Measurements from ENCODE around the gene NEURL1B. TPM values are rescaled to one million over a fixed set of nuclear protein-coding genes. Genes with fewer than 3 reads are reported as not detected.
"Not testable (repeated sequence)": the region's sequence is repeated elsewhere in the genome, so short reads cannot be mapped to it uniquely, and the experiment has no call there.

The NEURL1B gene
- total RNA-seq, 1 experiment from 2014 or later = 14.6 TPM

DNA sequence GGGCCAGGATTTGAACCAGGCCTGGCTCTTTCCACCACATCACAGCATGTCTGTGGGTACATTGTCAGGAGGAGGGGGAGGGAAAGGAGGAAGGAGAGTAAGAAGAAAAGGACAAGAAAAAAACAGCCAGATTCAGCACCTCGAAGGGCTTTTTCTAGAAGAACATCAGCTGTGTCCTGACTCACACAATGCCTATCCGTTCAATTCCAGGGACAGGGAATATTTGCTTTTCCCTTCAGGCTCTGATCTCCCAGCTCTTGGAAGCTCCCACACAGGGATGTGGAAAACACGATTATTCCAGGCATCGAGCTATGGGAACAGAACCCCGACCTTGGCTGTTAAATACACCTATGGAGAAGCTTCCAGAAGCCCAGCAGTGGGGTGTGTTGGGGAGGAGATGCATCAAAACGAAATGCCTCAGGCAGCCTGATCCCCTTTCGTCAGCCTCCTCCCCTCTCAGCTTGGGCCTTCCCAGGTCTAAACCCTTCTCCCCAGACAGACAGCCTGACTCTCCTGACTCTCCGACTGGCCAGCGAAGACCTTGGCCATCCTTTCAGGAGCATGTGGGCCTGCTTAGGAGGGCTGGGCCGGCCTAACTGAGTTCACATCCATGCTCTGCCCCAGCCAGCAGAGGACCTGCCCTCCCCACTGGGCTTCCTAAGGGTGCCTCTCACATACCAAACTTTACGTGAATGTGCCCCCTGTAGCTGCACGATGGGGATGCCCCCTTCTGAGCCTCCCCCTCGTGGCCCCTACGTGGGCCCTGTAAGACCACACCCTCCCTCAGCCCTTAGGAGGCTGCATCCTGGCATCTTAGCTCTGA, 54.4 kb downstream of the NEURL1B start:
- DNase-seq (ENCODE audit: low read depth) = no peak

- DNase-seq (ENCODE audit: low read depth) = no peak
These were observed 55.2 kb downstream of the NEURL1B start for GRCh38 chr5:172696171-172696849.

DNA sequence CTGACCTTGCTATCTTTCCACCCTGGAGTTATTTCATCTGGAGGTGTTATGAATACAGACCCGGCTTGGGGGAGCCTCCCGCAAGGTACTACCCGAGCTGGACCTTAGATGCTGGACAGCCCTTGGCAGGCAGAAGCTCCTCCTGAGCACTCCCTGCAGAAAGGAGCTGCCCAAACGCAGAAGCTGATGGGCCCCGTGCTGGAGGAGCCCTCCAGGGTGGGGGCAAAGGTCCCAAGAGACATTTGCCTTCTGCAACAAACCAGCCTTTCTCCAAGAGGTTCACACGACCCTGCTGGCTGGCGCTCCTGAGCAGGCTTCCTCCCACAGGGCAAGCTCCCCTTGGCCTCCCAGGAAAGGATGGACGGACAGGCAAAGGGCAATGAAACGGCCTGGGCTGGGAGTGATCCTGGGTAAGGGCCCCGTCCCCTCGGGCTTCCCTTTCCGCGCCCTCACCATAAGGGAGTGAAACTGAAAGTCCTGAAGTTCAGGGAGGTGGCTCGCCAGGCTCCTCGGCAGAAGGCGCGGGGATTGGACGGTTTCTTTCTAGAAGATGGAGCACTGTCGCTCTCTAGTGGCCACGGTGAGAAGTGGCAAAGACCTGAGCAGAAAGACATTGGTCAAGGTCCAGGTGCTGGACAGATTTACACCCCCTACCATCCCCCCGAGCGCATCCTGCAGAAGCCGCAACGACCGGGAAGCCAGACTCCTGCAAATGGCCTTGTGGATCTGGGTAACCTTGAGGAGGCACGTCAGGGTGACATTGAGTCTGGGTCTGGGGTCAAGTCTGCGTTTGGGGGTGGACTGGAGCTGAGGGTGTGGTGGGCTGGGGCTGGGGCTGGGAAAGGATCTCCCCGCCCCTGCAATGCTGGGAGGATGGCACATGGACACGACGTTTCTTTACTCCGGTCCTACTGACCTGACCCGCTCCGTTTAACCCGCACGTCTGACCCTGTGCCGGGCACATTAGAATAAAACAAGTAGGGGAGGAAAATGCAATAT, 56.4 kb downstream of the NEURL1B start:
- DNase-seq (ENCODE audit: low read depth) = peak; percentile 81

DNA sequence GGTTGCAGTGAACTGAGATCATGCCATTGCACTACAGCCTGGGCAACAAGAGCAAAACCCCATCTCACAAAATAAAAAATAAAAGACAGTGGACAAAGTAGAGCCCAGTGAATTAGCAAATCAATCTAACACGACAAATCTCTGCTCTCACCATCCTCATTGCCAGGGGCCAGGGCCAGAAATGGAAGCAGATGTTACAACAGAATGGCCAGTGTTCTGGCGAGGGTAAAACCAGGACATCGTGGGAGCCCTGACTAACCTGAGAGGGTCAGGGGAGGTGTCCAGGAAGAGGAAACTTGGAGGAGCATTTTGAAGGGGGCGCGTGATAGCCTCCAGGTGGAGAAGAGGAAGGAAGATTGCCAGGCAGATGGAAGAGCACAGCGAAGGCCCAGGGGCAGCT, 58.4 kb downstream of the NEURL1B start:
- DNase-seq (ENCODE audit: low read depth) = no peak

DNA sequence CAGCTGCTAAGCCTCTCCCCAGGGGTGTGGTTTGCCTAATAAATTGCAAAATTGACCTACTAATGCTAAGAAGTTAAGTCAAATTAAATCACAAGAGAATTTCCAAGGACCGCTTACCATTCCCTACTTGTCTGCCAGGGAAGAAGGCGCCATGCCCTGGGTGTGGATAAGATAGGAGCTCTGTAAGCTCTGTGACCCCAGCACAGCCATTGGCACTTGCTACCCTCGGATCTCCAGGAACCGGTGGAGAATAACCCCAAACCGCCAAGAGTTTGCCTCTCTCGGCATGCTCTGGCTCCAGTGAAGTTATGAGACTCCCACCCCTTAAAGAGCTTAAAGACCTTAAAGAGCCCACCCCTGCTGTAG, 58.9 kb downstream of the NEURL1B start:
- no peak for DNase-seq (ENCODE audit: low read depth)

- no peak for DNase-seq (ENCODE audit: low read depth)
These were observed 59.6 kb downstream of the NEURL1B start for GRCh38 chr5:172700365-172701290.

DNA sequence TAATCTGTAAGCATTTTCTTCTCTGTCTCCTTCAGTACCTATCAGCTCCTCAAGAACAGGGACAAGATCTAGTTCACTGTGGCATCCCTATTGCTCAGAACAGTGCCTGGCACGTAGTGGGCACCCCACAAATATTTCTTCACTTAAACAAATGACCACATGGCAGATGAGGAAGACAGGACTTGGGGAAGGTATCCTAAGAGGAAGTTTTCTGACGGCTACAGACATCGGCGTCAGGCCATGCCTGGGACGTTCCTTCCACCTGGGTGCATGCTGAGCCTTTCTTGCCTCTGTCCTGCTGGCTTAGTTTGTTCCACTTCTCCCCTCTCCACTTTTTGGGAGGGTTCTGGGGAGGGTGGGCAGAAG, 60.2 kb downstream of the NEURL1B start:
- DNase-seq (ENCODE audit: low read depth) = no peak

- DNase-seq (ENCODE audit: low read depth) = no peak
These were observed 62.9 kb downstream of the NEURL1B start for GRCh38 chr5:172703952-172704351.

- DNase-seq (ENCODE audit: low read depth) = no peak
These were observed 64.6 kb downstream of the NEURL1B start for GRCh38 chr5:172705576-172706084.

DNA sequence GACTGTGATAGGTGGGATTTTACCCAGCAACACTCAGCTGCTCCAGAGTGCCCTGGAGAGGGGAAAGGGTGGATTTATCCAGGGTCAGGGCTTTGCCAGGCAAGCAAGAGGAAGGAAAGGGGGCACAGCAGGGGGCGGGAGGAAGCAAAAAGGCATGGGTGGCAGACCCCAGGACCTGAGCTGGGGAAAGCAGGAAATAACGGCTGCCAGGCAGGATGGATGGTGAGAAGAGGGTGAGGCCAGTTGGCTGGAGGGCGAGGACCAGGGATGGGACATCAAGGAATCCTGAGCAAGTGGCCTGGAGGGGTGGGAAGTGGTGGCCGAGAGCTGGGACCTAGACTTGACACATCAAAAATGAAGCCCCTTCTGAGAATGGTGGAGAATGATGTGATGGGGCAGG, 65.7 kb downstream of the NEURL1B start:
- DNase-seq (ENCODE audit: low read depth) = no peak

- peak; percentile 61 for DNase-seq (ENCODE audit: low read depth)
These were observed 66.5 kb downstream of the NEURL1B start for GRCh38 chr5:172707285-172708182.

- DNase-seq (ENCODE audit: low read depth) = no peak
These were observed 67.1 kb downstream of the NEURL1B start for GRCh38 chr5:172708183-172708505.

DNA sequence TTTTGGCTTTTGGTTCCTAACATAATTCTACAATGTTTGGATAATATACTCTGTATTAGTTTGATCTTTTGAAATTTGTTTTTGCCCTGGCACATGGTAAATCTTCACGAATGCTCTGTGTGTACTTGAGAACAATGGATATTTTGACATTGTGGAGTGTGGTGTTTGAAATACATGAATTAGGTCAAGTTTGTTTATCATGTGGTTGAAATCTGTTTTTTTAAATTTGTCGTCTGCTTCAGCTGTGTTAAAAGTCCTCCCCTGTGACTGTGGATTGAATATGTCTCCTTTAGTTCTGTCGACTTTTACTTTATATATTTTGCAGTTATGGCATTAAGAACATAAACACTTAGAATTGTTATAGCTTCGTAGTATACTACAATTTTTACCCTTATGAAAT, 69.6 kb downstream of the NEURL1B start:
- no peak for DNase-seq (ENCODE audit: low read depth)

GRCh38 chr5:172711321-172711861, 70.3 kb downstream of the NEURL1B start:
- not testable (repeated sequence) for DNase-seq (ENCODE audit: low read depth)

DNA sequence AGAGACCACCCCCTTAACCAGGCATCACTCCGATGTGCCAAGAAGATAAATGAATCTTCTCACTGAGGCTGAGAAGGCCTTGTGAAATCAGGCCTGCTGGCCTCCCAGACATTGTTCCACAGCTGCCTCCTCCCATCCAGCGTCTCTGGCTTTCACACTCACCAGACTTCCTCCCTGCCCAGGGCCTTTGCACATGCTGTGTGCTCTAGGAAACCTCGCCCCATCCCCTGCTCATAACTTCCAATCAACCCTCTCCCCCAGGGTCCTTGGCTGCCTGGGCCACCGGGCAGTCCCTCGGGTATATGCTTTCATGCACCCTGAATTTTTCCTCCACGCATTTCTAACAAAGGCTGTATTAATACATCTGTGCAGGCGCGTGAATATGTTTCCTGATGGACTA, 71.5 kb downstream of the NEURL1B start:
- DNase-seq (ENCODE audit: low read depth) = no peak

DNA sequence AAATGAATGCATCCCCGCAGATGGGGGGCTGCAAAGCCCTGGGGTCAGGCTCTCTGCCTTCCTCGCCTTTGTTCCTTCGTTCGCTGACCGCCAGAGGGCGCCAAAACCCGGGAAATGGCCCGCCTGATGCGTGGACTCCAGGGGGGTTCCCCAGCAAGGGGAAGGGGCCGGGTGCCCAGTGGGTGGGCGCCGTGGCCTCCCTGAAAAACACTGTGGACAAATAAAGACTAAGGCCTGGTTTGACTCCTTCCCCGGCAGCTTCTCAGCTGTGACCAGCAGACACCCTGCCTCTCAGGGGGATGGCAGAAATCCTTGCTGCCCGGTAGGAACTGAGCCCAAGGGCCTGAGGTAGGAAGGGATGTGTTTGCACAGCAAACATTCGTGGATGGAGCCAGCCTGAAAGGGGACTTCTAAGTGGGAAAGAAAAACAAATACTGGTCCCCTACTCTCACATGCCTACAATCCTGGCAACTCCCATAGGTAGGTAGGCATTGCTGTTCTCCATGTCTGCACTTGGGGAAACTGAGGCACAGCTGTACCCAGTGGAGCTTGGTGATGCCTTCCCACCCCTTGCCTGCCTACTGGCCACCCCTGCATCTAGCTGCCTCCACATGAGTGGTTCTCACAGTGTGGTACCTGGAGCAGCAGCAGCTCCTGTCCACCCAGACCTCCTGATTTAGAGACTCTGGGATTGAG, 72.2 kb downstream of the NEURL1B start:
- peak; percentile 18 for DNase-seq (ENCODE audit: low read depth)

DNA sequence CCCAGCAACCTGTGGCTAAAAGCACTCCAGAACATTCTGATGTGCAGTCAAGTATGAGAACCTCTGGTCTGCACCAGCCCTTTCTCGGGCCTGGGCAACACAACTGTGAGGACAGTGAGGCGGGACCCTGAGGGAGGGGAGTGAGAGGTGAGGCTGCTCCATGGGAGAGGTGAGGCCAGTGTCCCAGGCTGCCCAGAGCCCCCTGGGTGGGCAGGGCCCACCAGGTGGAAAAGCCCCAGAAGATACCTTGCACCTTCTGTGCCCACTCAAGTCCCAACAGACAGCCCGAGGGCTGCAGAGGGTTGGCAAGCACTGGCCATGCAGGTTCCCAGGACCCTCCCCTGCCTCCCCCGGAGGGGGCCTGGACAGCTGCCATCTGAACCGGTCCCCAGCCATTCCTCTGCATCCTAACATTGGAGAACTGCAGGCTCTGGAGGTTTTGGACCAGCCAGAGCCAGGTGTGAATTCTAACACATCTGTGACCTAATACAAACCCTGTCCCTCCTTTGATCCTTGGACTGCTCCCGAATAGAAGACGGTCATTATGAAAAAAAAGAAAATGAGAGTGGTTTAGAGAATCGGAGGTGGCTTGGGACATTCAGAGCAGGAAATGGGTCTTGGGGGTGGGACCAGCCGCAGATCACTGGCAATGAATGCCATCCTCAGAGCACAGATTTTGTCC, 72.9 kb downstream of the NEURL1B start:
- DNase-seq (ENCODE audit: low read depth) = no peak

Measured in LHCN-M2 (cell line).